ENCODE data around the gene MMGT1. TPM values are rescaled to one million over a fixed set of nuclear protein-coding genes. Genes with fewer than 3 reads are reported as not detected.

MMGT1 gene
- total RNA-seq = 10 to 100 TPM; 20.6 to 29.2 (median 23.5) TPM

DNA sequence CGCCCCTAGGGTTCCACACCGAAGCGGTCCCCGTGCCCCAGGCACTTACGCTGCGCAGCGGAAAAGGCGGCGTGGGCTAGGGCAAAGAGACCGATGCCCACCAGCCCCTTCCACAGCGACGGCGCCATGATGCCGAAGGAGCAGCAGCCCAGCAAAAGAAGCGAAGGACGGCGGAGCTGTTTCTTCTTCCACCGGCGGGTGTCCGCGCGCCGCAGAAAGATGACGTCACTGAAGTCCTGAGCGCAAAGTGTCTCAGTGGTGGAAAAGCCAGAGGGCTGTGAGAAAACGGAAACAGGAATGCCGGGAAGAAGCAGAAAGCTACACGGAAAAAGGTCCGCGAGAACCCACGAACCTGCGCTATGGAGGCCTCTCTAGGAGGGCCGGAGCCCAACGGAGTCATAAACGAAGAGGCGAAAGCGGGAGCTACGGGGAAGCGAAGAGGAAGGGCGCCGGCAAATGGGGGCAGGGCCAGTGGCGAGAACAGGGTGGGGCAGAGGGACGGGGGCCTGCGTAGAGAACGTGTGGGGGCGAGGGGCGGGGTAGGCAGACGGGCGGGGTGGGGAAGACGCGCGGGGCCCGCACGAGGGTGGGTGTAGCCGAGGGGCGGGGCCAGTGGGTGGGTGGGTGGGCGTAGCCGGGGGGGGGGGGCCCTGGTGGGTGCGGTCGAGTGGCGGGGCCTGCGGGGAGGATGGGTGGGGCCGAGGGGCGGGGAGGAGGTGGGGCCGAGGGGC, at the start of gene MMGT1:
MMGT1 (minus strand) TSS at position 441 of the 731 bp plus-strand sequence; CDS start at position 128, 313 bp downstream.
- Histone ChIP-seq H3K36me3 (no peaks in the 10 kb centered on the region), H3K4me3 (peak within 1 kb of the TSS; percentile 70 to 84 (median 75)), H3K4me1 (peaks cover 6 to 8% of the 10 kb centered on the region in 2 donors), H3K27me3 (no peaks in the 10 kb centered on the region), H3K9me3 (no peaks in the 10 kb centered on the region), H3K27ac (peak within 1 kb of the TSS; percentile 91 to 94 (median 92))
- intact Hi-C loops (cut with DNase I; ENCODE audit: low total_unique reads) = loop anchor here (5.0 to 10.0 kb wide), 2 partner anchors 451 to 521 kb away; partner anchors contain the start of genes HTATSF1 and INTS6L
- in situ Hi-C loops (cut with MboI; ENCODE audit: low sequenced_read_pairs in 4 of 4) = no loop called here
- peak; percentile 39 to 41 for TF ChIP-seq POLR2A (IDR thresholded peaks at IDR 0.05)
- TF ChIP-seq, protein P1, sequence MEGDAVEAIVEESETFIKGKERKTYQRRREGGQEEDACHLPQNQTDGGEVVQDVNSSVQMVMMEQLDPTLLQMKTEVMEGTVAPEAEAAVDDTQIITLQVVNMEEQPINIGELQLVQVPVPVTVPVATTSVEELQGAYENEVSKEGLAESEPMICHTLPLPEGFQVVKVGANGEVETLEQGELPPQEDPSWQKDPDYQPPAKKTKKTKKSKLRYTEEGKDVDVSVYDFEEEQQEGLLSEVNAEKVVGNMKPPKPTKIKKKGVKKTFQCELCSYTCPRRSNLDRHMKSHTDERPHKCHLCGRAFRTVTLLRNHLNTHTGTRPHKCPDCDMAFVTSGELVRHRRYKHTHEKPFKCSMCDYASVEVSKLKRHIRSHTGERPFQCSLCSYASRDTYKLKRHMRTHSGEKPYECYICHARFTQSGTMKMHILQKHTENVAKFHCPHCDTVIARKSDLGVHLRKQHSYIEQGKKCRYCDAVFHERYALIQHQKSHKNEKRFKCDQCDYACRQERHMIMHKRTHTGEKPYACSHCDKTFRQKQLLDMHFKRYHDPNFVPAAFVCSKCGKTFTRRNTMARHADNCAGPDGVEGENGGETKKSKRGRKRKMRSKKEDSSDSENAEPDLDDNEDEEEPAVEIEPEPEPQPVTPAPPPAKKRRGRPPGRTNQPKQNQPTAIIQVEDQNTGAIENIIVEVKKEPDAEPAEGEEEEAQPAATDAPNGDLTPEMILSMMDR (IDR thresholded peaks at IDR 0.05 in 4 of 5, conservative IDR thresholded peaks at IDR 0.05 in 1 of 5) = peak in 1 of 5 experiments; percentile 3
- peak; percentile 67 to 72 for DNase-seq
- peak; percentile 92 to 93 for ATAC-seq

DNA sequence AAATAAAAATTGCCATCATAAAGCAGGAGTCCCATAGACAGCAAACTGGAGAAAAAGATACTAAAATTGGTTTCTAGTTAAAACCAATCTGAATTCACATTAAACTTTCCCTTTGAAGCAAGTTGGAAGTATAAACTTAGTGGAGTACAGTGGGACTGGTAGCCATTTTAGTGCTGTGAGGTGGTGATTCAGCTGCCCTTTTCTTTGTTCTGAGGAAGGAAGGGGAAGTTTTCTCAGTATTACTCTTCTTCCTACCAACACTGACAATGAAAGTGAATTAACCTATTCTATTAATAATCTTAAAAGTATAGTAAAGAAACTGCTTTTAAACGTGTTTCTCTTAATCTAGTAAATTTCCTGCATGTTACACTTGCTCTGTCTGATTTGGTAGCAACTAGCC, 48.1 kb upstream of the MMGT1 start:
- no peaks in the 10 kb centered on the region for H3K27me3 ChIP-seq
- no peak overlapping the region for H3K27ac ChIP-seq
- H3K36me3 ChIP-seq = no peaks in the 10 kb centered on the region
- ATAC-seq = no peak
- no peak for DNase-seq
- intact Hi-C loops (cut with DNase I; ENCODE audit: low total_unique reads) = no loop called here
- in situ Hi-C loops (cut with MboI; ENCODE audit: low sequenced_read_pairs in 4 of 4) = loop anchor here in 2 of 4 donors (25.0 kb wide), 2 partner anchors 240 to 465 kb away; partner anchors contain the start of genes BRS3 (in 1 of the 2), HTATSF1 (in 1 of the 2) and MAP7D3 (in 1 of the 2)
- H3K9me3 ChIP-seq = no peaks in the 10 kb centered on the region
- no peak overlapping the region for H3K4me3 ChIP-seq
- TF ChIP-seq, protein P1 (IDR thresholded peaks at IDR 0.05 in 4 of 5, conservative IDR thresholded peaks at IDR 0.05 in 1 of 5) = no peak
- TF ChIP-seq POLR2A (IDR thresholded peaks at IDR 0.05) = no peak
- H3K4me1 ChIP-seq = no peaks in the 10 kb centered on the region

DNA sequence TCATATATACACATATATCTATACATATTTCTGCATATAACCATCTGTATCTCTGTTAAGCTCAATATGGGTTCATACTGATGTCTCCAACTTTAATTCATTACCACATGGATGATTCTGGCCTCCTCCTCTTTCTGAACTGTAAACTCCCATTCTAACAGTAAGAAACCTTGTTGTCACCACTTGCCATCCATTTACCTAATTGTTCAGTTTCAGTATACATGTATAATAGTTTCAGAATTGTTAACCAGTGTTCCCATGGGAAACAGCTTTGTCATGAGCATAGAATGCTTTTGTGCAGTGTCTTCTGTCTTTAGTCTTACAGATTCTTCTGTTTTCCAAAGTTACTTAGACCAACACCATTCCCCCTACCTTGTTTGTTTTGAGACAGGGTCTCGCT, 47.4 kb upstream of the MMGT1 start:
- Histone ChIP-seq H3K36me3 (peaks cover 0 to 4% of the 10 kb centered on the region in 2 donors), H3K27me3 (no peaks in the 10 kb centered on the region), H3K27ac (no peak overlapping the region), H3K4me1 (no peaks in the 10 kb centered on the region), H3K9me3 (no peaks in the 10 kb centered on the region), H3K4me3 (no peak overlapping the region)
- intact Hi-C loops (cut with DNase I; ENCODE audit: low total_unique reads) (no loop called here), in situ Hi-C loops (cut with MboI; ENCODE audit: low sequenced_read_pairs in 4 of 4) (loop anchor here in 2 of 4 donors (25.0 kb wide), 2 partner anchors 241 to 466 kb away; partner anchors contain the start of genes BRS3 (in 1 of the 2), HTATSF1 (in 1 of the 2) and MAP7D3 (in 1 of the 2))
- ATAC-seq (no peak), DNase-seq (no peak)
- TF ChIP-seq, protein P1 (IDR thresholded peaks at IDR 0.05 in 4 of 5, conservative IDR thresholded peaks at IDR 0.05 in 1 of 5) = no peak
- TF ChIP-seq POLR2A (IDR thresholded peaks at IDR 0.05) = no peak

DNA sequence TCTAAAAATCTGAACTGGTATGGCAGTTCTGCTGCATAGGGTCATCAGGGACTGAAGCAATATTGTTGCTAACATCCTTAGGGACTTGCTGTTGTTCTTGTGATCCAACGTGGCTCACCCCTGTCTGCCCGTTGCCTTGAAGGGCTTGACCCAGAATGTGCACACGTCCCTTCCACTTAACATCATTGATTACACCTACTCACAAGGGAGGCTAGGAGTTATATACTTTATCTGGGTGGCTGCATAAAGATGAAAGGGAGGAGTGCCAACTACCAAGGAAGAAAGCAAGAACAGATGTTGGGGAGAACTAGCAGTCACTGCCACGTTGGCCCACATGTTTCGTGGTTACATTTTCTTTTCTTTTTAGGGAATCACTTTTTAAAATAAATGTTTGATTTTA, 45.4 kb upstream of the MMGT1 start:
- Histone ChIP-seq H3K9me3 (no peaks in the 10 kb centered on the region), H3K27ac (no peak overlapping the region), H3K4me1 (no peaks in the 10 kb centered on the region), H3K4me3 (no peak overlapping the region), H3K27me3 (no peaks in the 10 kb centered on the region), H3K36me3 (peaks cover 0 to 4% of the 10 kb centered on the region in 2 donors)
- no peak for TF ChIP-seq POLR2A (IDR thresholded peaks at IDR 0.05)
- TF ChIP-seq, protein P1 (IDR thresholded peaks at IDR 0.05 in 4 of 5, conservative IDR thresholded peaks at IDR 0.05 in 1 of 5) = no peak
- DNase-seq = no peak
- in situ Hi-C loops (cut with MboI; ENCODE audit: low sequenced_read_pairs in 4 of 4) (loop anchor here in 2 of 4 donors (25.0 kb wide), 2 partner anchors 243 to 468 kb away; partner anchors contain the start of genes BRS3 (in 1 of the 2), HTATSF1 (in 1 of the 2) and MAP7D3 (in 1 of the 2)), intact Hi-C loops (cut with DNase I; ENCODE audit: low total_unique reads) (no loop called here)
- no peak for ATAC-seq

All from gastrocnemius medialis (tissue), 4 donors.